HL-60/S4 treated with retinoic acid at 250 ng/mL for 4 days and 3 days (cell line): ENCODE measurements around the gene PRR19.

Experiments
- in situ Hi-C: fragments of 300-500 bp; cut with MboI; formaldehyde crosslinking; loops from 2 replicates; pipeline ENCODE4 v1.7.0; 2022; ENCODE audit warnings: low sequenced_read_pairs

Gene PRR19

GRCh38 chr19:42271045-42271419 lies 30.9 kb upstream of the PRR19 start:
- in situ Hi-C loops, result no loop called here

- in situ Hi-C loops, result no loop called here
These were observed 29.9 kb upstream of the PRR19 start for GRCh38 chr19:42271861-42272534.

DNA sequence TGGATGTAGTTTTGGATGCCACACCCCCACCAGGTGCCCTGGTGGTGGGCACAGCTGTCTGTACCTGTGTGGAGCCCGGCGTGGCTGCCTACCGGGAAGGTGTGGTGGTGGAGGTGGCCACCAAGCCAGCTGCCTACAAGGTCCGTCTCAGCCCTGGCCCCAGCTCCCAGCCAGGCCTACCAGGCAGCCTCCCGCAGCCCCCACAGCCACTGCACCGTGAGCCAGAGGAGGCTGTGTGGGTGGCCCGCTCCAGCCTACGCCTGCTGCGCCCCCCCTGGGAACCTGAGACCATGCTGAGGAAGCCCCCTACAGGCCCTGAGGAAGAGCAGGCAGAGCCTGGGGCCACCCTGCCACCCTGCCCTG lies 29.4 kb upstream of the PRR19 start:
- in situ Hi-C loops, result no loop called here

- in situ Hi-C loops, result no loop called here
These were observed 28.9 kb upstream of the PRR19 start for GRCh38 chr19:42272989-42273406.

GRCh38 chr19:42273407-42274064 lies 28.4 kb upstream of the PRR19 start:
- in situ Hi-C loops, result no loop called here

DNA sequence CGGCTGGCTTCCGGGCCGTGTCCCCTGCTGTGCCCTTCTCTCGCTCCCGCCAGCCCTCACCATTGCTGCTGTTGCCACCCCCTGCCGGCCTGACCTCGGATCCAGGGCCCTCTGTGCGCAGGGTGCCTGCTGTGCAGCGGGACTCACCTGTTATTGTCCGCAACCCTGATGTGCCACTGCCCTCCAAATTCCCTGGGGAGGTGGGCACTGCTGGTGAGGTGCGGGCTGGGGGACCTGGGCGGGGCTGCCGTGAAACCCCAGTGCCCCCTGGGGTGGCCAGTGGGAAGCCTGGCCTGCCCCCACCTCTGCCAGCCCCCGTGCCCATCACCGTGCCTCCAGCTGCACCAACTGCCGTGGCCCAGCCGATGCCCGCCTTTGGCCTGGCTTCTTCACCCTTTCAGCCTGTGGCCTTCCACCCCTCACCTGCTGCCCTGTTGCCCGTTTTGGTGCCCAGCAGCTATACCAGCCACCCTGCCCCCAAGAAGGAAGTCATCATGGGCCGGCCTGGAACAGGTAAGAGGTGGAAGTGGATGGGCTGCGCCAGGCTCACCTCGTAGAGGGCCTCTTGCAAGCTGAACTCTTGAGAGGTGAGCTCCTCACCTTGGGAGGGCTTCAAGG lies 27.8 kb upstream of the PRR19 start:
- in situ Hi-C loops, result no loop called here

GRCh38 chr19:42275103-42275502 lies 26.8 kb upstream of the PRR19 start:
- in situ Hi-C loops, result no loop called here

- in situ Hi-C loops, result no loop called here
These were observed 26.4 kb upstream of the PRR19 start for GRCh38 chr19:42275517-42275916.

- in situ Hi-C loops, result no loop called here
These were observed 25.6 kb upstream of the PRR19 start for GRCh38 chr19:42276284-42276683.

- in situ Hi-C loops, result no loop called here
These were observed 25.1 kb upstream of the PRR19 start for GRCh38 chr19:42276821-42277220.

GRCh38 chr19:42277821-42278451 lies 24.0 kb upstream of the PRR19 start:
- in situ Hi-C loops, result no loop called here

DNA sequence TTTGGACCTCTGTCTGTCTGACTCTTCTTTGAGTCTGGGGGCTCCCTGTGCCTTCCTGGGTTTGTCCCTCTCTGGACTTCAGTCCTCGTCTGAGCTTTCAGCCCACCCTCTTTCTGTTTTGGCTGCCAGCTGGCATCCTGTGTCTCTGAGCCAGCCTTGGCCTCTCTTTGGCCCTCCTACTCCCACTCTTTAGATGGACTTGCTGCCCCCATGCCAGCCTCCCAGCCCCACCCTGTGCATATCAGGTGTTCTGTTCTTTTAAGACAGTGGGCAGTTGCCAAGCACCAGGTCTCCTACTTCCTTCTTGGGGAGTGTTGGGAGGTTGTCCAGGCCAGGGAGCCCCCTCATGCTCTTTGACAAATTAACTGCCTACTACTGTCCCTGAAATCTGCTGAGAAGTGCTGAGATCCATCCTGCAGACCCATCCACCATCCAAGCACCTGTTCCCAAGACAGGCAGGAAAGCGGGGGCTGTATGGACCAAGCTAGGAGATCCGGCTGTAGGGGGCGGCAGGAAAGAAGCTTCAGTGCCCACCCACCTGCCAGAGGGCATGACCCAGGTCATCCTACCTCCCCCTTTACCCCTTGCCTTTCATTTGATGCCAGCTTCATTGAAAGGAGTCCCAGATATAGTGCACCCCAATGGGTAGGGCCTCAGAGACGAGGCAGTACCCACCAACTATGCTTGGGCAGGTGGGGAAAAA lies 23.3 kb upstream of the PRR19 start:
- in situ Hi-C loops, result no loop called here

DNA sequence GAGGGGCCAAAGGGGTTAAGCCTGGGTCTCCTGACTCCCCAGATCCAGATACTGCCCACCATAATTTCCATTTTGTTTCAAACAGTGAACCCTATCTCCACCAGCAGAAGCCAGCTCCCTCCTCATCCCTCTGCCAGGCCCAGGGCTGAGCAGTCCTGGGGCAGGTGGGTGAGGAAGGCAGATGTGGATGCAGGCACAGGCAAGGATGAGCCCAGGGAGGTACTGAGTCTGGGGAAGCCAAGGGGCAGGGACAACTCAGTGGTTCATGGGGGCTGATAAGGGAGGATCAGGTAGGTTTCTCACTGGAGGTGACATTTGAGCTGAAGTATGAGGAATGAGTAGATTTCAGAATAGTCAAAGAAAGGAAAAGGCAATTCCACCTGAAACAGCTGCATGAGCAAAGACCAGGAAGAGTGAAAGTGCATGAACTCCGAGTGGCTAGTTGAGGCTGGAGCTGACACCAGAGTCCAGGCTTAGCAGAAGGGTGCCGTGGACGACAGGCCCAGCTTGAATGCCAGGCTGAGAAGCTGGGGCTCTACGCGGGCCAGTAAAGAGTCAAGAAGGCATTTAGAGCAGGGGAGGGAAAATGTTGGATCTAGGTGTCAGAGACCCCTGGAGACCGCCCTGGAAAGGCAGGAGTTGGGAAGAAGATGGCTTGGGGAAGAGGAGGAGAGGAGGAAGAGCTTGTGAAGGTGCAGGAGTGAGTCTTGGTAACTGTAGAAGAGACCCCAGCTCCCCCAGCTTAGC lies 22.6 kb upstream of the PRR19 start:
- in situ Hi-C loops, result no loop called here

DNA sequence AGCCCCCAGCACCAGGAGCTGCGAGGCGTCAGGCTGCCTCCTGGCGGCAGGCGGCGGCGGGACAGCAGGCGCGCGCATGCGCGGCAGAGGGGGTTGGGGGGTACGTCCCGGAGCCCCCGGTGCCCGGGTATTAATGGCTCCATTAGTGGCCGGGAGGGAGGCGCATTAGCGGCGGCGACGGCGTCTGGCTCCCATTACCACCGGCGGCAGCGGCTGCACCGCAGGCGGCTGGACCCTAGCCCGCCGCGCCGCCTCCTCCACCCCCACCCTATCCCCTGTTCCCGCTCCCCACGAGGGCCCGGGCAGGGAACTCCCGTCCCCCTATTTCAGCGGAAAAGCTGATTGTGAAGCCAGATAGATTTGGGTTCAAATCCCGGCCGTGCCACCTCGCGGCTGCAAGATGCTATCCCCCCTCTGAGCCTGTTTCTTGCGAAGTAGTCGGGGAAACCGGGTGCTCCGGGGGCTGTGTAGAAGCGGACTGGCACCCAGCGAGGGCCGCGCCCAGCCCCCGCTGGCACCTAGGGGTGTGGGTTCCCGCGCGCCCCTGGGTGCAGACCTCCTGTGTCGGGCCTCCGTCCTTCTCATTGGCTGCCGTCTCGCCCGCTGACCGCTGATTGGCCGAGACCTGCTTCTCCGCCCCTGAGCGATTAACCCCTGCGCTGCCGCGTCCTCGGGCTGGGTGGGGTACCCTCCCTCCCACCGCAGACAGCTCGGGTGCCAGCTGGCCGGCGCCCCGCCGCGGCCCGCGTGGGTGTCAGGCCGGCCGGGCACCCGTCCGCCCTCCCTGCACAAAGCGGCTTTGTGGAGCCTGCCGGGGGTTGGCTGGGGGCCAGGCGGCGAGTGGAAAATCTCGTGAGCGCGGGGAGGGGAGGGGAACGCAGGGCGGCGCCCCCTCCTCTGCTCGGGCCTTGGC lies 21.8 kb upstream of the PRR19 start:
- in situ Hi-C loops, result no loop called here

DNA sequence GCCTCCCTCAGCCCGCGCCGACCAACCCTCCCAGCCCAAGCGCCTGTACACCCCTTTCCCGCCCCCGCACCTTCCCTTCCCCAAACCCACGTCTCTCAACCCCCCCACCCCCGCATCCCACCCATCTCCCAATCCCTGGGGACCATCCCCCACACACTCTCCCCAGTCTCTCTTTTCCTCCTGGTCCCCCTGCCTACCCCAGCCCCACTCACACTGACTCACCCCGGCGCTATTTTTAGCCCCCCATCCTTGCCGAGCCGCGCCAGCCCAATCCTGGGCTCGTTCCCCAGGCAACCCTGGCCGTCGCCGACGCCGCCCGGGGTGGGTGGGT lies 21.2 kb upstream of the PRR19 start:
- in situ Hi-C loops, result no loop called here

DNA sequence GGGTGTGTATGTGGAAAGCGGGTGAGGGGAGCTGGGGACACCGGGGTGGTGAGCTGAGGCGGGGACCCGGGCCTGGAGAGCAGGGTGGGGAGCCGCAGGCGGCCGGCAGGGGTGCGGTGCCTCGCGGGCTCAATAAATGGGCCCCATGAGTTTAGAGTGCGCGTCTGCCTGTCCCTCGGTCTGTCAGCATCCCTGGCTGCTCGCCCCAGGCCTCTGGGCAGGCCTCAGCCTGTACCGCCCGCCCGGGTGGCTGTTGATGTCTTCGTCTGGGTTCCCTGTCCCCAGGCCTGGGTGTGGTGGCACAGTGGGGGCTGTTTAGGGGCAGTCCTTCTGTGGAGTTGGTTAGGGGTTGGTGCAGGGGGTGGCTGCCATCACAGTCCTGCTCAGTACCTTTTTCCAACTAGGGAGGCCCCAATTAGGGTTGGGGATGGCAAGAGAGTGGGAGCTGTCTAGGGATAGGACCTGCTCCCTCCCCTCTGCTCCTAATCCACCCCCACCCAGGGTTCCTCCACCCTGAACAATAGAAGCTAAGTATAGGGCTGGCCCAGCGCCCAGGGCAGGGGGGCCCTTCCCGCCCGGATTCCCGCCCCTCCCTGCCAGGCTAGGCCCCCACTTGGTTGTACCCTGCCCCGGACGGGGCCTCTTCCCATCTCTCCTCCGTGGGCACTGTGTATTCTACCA lies 20.6 kb upstream of the PRR19 start:
- in situ Hi-C loops, result no loop called here

- in situ Hi-C loops, result no loop called here
These were observed 19.8 kb upstream of the PRR19 start for GRCh38 chr19:42281827-42282762.

DNA sequence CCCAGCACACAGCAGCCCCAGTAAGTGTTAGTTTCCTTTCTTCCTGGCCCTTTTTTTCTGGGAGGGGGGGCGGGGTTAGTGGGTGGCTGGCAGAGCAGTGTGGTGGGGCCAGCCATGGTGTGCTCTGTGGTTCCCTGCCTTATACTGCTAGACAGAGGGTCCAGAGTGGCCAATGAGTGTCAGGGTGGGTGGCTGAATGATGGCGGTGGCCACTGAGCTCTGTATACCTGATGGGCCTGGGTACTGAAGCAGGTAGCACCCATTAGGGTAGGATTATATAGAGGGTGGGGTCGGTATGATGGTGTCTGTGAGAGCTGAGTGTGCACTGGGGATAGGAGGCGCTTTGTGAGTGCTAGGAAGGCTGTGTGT lies 19.1 kb upstream of the PRR19 start:
- in situ Hi-C loops, result no loop called here
